ENCODE results near the gene CFAP61. TPM values are rescaled to one million over a fixed set of nuclear protein-coding genes. Genes with fewer than 3 reads are reported as not detected.

Gene CFAP61
- total and polyA plus RNA-seq, 2 experiments from 2014 or later = 0.21 TPM; not detected in 1

DNA sequence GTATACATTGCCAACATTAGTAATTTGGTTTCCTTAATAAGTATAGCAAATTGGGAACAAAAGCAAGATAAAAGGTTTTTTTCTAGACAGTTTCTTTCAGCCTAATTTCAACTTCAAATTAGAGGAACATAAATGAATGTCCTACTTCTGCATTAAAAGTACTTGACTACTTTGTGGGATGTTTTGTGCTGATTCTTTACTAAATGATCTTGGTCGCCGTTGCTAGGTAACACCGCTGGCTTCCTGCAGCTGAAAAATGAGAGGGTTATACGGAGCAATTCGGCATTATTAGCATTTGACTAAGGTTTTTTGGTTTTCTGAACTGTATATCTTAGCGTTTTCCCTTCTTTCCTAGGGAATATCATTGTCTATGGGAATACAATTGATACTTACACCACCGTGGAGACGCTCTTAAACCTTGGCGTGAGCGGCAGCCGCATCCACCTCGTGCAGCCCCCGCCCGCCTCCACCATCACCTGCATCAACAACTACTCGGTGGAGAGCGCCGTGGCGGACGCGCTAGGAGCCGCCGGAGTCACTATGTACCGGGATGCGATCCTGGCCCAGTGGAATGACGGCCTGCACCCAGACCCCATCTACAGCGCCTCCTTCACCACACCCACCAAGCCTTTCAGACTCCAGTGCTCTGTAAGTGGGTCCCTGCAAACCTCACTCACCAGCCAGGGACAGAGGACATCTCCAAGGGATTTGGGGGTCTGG is 224.6 kb downstream of the CFAP61 start:
- no peak overlapping the region for H3K4me3 ChIP-seq
- Mint-ChIP-seq H3K27me3 (ENCODE audit: insufficient read depth, low read depth, poor library complexity) (no peaks in the 10 kb centered on the region), H3K36me3 (ENCODE audit: low read depth) (no peaks in the 10 kb centered on the region), H3K4me3 (peak overlapping the region; percentile 24; the same call in 1 of the 3 replicates), H3K9me3 (no peaks in the 10 kb centered on the region), H3K27ac (no peak overlapping the region), H3K4me1 (peaks cover 2% of the 10 kb centered on the region; the same call in 1 of the 3 replicates)
- no peak overlapping the region for H3K27ac ChIP-seq (ENCODE audit: low read depth)
- no peaks in the 10 kb centered on the region for H3K4me1 ChIP-seq (ENCODE audit: insufficient read depth)
- no peak overlapping the region for H2AFZ ChIP-seq
- no peaks in the 10 kb centered on the region for H3F3A ChIP-seq (replicated peaks; ENCODE audit: low read depth)
- no peaks in the 10 kb centered on the region; the same call in 1 of the 2 replicates for H3K9me2 ChIP-seq (ENCODE audit: insufficient read depth)
- ATAC-seq (peak; percentile 84), DNase-seq (ENCODE audit: low spot score) (peak; percentile 12)
- no peak for TF ChIP-seq CREB1 (CRISPR knock-in tag; IDR thresholded peaks at IDR 0.05; ENCODE audit: low read depth)
- TF ChIP-seq, protein P1, sequence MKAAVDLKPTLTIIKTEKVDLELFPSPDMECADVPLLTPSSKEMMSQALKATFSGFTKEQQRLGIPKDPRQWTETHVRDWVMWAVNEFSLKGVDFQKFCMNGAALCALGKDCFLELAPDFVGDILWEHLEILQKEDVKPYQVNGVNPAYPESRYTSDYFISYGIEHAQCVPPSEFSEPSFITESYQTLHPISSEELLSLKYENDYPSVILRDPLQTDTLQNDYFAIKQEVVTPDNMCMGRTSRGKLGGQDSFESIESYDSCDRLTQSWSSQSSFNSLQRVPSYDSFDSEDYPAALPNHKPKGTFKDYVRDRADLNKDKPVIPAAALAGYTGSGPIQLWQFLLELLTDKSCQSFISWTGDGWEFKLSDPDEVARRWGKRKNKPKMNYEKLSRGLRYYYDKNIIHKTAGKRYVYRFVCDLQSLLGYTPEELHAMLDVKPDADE (IDR thresholded peaks at IDR 0.05) = no peak
- TF ChIP-seq, protein P2, sequence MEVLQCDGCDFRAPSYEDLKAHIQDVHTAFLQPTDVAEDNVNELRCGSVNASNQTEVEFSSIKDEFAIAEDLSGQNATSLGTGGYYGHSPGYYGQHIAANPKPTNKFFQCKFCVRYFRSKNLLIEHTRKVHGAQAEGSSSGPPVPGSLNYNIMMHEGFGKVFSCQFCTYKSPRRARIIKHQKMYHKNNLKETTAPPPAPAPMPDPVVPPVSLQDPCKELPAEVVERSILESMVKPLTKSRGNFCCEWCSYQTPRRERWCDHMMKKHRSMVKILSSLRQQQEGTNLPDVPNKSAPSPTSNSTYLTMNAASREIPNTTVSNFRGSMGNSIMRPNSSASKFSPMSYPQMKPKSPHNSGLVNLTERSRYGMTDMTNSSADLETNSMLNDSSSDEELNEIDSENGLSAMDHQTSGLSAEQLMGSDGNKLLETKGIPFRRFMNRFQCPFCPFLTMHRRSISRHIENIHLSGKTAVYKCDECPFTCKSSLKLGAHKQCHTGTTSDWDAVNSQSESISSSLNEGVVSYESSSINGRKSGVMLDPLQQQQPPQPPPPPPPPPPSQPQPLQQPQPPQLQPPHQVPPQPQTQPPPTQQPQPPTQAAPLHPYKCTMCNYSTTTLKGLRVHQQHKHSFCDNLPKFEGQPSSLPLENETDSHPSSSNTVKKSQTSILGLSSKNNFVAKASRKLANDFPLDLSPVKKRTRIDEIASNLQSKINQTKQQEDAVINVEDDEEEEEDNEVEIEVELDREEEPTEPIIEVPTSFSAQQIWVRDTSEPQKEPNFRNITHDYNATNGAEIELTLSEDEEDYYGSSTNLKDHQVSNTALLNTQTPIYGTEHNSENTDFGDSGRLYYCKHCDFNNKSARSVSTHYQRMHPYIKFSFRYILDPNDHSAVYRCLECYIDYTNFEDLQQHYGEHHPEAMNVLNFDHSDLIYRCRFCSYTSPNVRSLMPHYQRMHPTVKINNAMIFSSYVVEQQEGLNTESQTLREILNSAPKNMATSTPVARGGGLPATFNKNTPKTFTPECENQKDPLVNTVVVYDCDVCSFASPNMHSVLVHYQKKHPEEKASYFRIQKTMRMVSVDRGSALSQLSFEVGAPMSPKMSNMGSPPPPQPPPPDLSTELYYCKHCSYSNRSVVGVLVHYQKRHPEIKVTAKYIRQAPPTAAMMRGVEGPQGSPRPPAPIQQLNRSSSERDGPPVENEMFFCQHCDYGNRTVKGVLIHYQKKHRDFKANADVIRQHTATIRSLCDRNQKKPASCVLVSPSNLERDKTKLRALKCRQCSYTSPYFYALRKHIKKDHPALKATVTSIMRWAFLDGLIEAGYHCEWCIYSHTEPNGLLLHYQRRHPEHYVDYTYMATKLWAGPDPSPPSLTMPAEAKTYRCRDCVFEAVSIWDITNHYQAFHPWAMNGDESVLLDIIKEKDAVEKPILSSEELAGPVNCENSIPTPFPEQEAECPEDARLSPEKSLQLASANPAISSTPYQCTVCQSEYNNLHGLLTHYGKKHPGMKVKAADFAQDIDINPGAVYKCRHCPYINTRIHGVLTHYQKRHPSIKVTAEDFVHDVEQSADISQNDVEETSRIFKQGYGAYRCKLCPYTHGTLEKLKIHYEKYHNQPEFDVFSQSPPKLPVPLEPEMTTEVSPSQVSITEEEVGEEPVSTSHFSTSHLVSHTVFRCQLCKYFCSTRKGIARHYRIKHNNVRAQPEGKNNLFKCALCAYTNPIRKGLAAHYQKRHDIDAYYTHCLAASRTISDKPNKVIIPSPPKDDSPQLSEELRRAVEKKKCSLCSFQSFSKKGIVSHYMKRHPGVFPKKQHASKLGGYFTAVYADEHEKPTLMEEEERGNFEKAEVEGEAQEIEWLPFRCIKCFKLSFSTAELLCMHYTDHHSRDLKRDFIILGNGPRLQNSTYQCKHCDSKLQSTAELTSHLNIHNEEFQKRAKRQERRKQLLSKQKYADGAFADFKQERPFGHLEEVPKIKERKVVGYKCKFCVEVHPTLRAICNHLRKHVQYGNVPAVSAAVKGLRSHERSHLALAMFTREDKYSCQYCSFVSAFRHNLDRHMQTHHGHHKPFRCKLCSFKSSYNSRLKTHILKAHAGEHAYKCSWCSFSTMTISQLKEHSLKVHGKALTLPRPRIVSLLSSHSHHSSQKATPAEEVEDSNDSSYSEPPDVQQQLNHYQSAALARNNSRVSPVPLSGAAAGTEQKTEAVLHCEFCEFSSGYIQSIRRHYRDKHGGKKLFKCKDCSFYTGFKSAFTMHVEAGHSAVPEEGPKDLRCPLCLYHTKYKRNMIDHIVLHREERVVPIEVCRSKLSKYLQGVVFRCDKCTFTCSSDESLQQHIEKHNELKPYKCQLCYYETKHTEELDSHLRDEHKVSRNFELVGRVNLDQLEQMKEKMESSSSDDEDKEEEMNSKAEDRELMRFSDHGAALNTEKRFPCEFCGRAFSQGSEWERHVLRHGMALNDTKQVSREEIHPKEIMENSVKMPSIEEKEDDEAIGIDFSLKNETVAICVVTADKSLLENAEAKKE (CRISPR knock-in tag; IDR thresholded peaks at IDR 0.05) = no peak
- TF ChIP-seq EZH2phosphoT487 (IDR thresholded peaks at IDR 0.05; ENCODE audit: unreplicated experiment) = no peak
- TF ChIP-seq CTCF (conservative IDR thresholded peaks at IDR 0.05; ENCODE audit: low read depth in 2 of 2) = no peak
- TF ChIP-seq ZNF114 (CRISPR knock-in tag; IDR thresholded peaks at IDR 0.05) = no peak
- TF ChIP-seq STAT1 (IDR thresholded peaks at IDR 0.05; ENCODE audit: unreplicated experiment) = no peak
- TF ChIP-seq ZNF331 (CRISPR knock-in tag; IDR thresholded peaks at IDR 0.05; ENCODE audit: low read depth) = no peak
- TF ChIP-seq, protein P3, sequence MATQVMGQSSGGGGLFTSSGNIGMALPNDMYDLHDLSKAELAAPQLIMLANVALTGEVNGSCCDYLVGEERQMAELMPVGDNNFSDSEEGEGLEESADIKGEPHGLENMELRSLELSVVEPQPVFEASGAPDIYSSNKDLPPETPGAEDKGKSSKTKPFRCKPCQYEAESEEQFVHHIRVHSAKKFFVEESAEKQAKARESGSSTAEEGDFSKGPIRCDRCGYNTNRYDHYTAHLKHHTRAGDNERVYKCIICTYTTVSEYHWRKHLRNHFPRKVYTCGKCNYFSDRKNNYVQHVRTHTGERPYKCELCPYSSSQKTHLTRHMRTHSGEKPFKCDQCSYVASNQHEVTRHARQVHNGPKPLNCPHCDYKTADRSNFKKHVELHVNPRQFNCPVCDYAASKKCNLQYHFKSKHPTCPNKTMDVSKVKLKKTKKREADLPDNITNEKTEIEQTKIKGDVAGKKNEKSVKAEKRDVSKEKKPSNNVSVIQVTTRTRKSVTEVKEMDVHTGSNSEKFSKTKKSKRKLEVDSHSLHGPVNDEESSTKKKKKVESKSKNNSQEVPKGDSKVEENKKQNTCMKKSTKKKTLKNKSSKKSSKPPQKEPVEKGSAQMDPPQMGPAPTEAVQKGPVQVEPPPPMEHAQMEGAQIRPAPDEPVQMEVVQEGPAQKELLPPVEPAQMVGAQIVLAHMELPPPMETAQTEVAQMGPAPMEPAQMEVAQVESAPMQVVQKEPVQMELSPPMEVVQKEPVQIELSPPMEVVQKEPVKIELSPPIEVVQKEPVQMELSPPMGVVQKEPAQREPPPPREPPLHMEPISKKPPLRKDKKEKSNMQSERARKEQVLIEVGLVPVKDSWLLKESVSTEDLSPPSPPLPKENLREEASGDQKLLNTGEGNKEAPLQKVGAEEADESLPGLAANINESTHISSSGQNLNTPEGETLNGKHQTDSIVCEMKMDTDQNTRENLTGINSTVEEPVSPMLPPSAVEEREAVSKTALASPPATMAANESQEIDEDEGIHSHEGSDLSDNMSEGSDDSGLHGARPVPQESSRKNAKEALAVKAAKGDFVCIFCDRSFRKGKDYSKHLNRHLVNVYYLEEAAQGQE (IDR thresholded peaks at IDR 0.05; ENCODE audit: unreplicated experiment) = no peak
- TF ChIP-seq POLR2AphosphoS5 (IDR thresholded peaks at IDR 0.05; ENCODE audit: low read depth) = no peak
- TF ChIP-seq NANOG (IDR thresholded peaks at IDR 0.05; ENCODE audit: borderline replicate concordance) = no peak
- no peak for TF ChIP-seq EZH2 (IDR thresholded peaks at IDR 0.05; ENCODE audit: low read depth, unreplicated experiment)
- TF ChIP-seq JUNB (IDR thresholded peaks at IDR 0.05; ENCODE audit: unreplicated experiment) = no peak
- no peaks in the 10 kb centered on the region for H4K20me1 ChIP-seq (replicated peaks; ENCODE audit: insufficient read depth)
- no peaks in the 10 kb centered on the region for H3K79me2 ChIP-seq (replicated peaks; ENCODE audit: insufficient read depth)
- H3K4me2 ChIP-seq = no peak overlapping the region
- H3K36me3 ChIP-seq (ENCODE audit: insufficient read depth) = no peaks in the 10 kb centered on the region
- H3K27me3 ChIP-seq (ENCODE audit: insufficient read depth) = no peaks in the 10 kb centered on the region

Measured in GM23338 (cell line).